Lower leg skin (tissue), 3 donors: ENCODE results near the gene FGD6.

Source experiments
- CTCF ChIP-seq, 3 donors: fragments of 450-650 bp; IDR thresholded peaks; one replicate each; pipeline ENCODE4 v1.5.1; 2016; ENCODE audit warnings: antibody characterized with exemption in 3 of 3, mild to moderate bottlenecking in 3 of 3, moderate library complexity in 2 of 3
- POLR2A ChIP-seq, 2 donors: fragments of 450-650 bp; IDR thresholded peaks; one replicate each; pipeline ENCODE4 v1.6.1; 2016 to 2017; ENCODE audit warnings: antibody characterized with exemption in 2 of 2, mild to moderate bottlenecking in 1 of 2, moderate library complexity in 1 of 2

GRCh38 chr12:95124106-95124505 is 93.2 kb downstream of the FGD6 start:
- no peak for TF ChIP-seq CTCF (IDR thresholded peaks at IDR 0.05)
- no peak for TF ChIP-seq POLR2A (IDR thresholded peaks at IDR 0.05)
